ENCODE measurements around the gene PTEN.

GRCh38 chr10:88004451-88004850, 141.0 kb downstream of the PTEN start:
- TF ChIP-seq POLR2AphosphoS5 (IDR thresholded peaks at IDR 0.05; ENCODE audit: low read depth, low read length) = no peak
- TF ChIP-seq TAF1 (IDR thresholded peaks at IDR 0.05; ENCODE audit: borderline replicate concordance, insufficient read depth, low read length) = no peak
- TF ChIP-seq SIN3A (IDR thresholded peaks at IDR 0.05; ENCODE audit: borderline replicate concordance, insufficient read depth, low read length) = no peak
- no peak for TF ChIP-seq REST (IDR thresholded peaks at IDR 0.05; ENCODE audit: insufficient read depth in 1 of 2, low read depth in 2 of 2, low read length in 2 of 2)
- TF ChIP-seq FOXP2 (optimal IDR thresholded peaks at IDR 0.05; ENCODE audit: borderline replicate concordance, extremely low read depth, extremely low read length, insufficient read depth) = no peak
